HG03135 (cell line): Measurements from ENCODE around the gene SDF4.
"Not testable (repeated sequence)": the region's sequence is repeated elsewhere in the genome, so short reads cannot be mapped to it uniquely, and the experiment has no call there.

Experiments used
- ATAC-seq: cut with Tn5 transposase; IDR thresholded peaks from one replicate; pipeline ENCODE4 v1.9.1; 2021; ENCODE audit warnings: mild to moderate bottlenecking, moderate library complexity; ENCODE audit not compliant: unreplicated experiment

The SDF4 gene

DNA sequence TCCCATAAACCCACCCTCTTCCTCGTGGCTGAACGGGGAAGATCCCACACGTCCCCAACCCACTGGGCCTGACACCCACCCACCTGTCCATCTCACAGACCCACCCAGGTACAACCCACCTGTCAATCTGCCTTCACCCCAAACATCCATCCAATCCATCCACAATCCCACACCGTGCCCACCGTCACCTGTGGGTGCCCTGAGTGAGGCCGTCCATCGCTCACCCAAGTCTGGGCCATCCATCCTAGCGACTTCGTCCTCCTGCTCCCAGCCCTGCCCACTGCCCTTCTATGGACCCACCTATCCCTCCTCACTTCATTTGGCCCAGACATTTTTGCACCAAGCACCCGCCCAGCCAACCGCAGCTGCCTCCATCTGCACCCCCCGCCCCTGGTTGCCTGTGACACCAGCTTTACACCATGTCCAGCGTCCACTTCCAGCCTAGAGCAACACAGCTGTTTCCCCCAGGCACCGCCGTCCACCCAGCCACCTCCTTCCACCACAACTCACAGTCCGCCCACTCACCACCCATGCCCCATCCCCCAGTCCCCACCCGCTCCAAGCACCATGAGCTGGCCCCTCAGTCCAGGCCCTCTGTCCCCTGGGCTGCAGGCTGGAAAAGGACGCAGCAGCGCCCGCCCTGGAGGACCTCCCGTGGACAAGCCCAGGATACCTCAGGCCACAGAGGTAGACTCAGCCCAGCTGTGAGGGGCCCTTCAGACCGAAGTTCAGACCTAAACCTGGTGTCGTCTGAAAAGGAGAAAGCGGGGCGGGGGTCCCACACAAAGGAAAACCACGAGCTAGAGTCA lies 50.5 kb downstream of the SDF4 start:
- no peak for ATAC-seq

DNA sequence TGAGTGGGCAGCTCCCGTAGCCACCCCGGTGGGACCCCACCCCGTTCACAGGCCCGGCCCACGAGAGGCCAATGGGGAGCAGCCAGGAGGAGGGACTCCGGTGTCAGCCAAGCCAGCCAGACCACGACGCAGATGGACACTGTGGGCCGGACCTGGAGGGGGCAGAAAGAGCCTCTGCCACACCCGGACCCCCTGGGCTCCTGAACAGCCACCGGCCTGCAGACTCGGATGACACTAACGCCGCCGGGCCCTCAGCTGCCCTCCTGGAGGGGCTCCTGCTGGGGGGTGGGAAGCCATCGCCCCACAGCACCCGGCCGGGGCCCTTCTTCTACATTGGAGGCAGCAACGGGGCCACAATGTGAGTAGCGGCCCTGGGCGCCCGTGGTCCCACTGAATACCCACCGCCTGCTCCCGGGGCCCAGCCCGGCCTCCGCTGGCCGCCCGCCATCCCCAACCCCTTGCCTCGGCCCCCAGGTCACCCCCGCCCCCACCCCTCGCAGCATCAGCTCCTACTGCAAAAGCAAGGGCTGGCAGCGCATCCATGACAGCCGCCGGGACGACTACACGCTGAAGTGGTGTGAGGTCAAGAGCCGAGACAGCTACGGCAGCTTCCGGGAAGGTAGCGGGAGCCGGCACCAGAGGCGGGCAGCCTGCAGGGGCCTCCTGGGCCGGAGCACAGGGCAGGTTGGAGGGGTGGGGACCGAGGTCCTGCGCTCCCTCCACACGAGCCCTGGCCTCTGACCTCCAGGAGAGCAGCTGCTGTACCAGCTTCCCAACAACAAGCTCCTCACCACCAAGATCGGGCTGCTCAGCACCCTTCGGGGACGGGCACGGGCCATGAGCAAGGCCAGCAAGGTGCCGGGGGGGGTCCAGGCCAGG lies 51.6 kb downstream of the SDF4 start:
- ATAC-seq: no peak

DNA sequence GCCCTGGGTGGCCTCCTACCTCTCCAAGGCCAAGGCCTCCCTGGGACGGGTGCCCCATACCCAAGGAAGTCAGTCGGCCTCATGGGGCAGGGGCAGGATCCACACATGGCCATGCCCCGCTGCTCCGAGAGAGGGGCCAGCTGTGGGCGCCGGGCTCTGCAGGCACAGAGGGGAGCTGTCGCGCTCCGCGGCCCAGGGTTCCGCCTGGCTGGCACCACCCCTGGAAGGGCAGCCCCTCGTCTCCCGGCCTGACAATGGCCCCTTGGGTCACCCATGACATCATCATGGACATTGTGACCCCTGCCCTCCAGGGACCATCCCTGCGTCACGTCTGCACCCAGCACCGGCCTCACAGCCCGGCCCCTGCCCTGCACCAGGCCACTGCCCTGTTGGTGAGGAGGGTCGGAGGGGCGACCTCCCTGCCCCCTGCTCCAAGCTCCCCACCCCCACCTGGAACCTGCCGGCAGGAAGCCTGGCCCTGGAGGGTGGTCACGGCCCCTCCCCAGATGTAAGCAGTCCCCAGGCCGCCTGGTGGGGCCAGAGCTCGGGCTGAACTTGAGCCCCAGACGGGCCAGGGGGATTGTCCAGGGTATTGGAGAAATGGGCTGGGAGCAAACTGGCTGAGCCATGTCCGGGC lies 52.3 kb downstream of the SDF4 start:
- no peak for ATAC-seq

DNA sequence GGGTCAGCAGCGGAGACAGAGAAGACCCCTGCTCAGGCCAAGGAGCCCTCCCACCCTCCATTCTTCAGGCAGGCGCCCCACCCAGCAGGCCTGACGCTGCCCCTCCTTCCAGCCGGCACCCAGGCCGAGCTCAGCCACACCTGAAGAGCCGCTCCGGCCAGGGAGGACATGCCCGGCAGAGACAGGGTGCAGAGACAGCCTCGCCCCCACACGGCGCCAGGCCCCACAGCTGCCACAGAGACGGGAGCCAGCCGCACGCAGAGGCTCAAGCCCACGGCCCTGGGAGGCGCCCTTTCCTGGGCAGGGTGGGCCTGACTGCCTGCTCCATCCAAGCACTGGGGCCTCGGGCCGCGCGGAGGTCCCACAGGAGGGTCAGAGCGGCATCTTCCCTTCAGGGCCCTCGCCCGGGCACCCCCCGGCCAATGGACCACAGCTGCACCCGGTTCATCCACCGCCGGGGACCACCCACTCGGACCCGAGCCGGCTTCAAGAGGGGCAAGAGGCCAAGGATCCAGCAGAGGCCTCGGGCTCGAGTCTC lies 52.9 kb downstream of the SDF4 start:
- no peak for ATAC-seq

DNA sequence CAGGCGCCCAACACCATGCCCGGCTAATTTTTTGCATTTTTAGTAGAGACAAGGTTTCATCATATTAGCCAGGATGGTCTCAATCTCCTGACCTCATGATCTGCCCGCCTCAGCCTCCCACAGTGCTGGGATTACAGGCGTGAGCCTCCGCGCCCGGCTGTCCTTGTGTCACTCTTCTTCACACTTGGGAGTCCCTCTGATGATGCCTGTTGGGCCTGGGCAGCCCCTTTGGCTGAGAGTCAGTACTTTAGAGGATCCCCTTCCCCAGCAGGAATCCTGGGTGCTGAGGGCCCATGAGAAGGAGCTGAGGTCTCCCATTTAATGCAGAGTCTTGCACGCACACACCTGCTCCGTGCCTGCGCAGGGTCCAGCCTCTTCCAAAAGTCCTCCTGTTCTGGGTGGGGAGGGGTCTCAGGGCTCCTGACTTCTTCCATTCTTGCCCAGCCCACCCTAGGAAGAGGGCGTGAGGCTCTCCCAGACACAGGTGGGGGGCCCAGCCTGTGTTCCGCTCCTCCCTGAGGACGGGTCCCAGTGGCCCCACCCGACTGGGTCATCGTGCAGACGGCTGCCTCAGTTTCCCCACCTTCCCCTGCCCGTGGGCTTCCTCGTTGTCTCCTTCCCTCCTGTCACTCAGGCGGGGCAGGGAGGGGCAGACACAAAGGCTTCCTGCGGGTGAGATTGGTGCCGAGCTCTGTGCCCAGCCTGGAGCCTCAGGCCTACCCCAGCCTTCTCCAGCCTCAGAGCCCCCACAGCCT lies 54.2 kb downstream of the SDF4 start:
- no peak for ATAC-seq

DNA sequence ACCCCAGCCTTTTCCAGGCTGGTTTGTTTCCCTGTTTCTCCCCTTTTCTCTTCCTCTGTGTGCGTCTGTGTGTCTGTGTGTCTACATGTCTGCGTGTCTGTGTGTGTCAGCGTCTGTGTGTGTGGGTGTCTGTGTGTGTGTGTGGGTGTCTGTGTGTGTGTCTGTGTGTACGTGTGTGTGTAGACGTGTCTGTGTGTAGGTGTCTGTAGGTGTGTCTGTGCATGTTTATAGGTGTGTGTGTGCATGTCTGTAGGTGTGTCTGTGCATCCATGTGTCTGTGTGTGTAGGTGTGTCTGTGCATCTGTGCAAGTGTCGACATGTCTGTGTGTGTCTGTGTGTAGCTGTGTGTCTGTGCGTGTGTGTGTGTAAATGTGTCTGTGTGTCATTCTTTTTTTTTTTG lies 54.9 kb downstream of the SDF4 start:
- ATAC-seq: no peak

DNA sequence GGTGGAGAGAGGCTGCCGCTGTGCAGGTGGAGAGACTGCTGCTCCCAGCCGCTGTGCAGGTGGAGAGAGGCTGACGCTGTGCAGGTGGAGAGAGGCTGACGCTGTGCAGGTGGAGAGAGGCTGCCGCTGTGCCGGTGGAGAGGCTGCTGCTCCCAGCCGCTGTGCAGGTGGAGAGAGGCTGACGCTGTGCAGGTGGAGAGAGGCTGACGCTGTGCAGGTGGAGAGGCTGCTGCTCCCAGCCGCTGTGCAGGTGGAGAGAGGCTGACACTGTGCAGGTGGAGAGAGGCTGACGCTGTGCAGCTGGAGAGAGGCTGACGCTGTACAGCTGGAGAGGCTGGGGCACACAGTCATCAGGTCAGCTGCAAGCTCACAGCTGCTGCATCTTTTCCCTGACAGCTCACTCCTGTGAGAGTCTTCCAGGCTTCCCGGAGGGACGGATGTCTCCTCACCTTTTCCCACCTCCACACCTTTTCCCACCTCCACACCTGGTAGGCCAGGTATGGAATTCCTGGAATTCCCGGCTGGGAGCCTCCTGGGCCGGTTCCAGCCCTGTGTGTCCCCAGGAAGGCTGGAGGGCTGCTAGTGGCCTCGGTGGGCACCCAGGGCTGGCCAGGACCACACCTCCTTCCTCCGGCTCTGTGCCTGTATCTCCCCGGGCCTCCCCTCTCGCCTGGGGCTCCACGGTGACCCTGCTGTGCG lies 55.6 kb downstream of the SDF4 start:
- ATAC-seq: not testable (repeated sequence)

DNA sequence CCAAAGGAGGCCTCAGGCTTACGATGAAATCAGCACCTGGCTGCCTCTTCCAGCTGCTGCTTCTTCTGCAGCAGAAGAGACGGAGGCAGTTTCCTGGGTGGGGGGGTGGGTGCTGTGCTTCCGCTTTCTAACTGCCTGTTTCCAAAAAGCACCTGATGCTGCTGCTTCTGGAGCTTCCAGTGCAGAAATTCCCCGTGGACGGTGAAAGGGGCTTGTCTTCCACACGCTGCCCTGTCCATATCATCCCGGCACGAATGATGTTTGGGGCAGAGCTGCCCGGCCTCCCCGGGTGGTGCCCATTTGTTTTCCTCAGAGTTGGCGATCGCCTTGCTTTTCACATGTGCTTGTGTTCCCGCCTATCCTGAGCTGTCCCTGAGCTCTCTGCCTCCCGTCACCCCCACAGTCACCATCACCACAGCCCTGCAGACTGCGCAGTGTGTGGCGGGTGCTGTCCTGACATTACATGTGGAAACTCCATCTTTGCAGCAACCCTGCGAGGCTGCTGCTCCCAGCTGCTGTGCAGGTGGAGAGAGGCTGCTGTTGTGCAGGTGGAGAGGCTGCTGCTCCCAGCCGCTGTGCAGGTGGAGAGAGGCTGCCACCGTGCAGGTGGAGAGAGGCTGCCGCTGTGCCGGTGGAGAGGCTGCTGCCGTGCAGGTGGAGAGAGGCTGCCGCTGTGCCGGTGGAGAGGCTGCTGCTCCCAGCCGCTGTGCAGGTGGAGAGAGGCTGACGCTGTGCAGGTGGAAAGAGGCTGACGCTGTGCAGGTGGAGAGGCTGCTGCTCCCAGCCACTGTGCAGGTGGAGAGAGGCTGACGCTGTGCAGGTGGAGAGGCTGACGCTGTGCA lies 56.4 kb downstream of the SDF4 start:
- no peak for ATAC-seq

DNA sequence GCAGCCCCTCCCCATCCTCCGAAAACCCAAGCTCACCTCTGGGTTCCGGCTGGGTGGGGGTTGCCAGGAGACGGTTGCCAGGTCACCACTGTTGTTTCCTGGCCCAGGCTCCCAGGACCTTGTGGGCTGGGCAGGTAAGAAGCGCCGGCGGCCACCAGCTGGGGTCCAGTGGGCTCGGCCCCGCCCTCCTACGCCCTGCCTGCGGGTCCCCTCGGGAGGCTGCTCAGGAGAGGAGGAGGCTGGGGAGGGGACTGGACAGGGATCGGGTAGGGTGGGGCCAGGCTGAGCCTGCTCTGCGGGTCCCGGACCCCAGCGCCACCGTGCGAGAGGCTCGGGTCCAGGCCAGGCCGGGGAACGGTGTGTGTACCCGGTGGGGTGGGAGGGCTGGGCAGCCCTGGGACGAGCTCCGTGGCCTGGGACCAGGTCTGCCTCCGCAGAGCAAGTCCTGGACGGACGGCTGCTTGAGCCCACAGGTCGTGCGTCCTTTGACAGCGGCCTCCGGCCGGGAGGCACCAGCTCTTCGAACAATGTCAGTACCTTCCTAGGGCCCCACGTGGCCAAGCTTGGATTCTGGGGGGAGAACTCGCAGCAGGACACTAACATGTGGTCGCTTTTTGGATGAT lies 57.9 kb downstream of the SDF4 start, which contains the start of gene TTLL10:
TTLL10 (plus strand) TSS at position 88 of the 623 bp plus-strand sequence. CDS start 5,336 bp downstream, outside the sequence.
- no peak for ATAC-seq

DNA sequence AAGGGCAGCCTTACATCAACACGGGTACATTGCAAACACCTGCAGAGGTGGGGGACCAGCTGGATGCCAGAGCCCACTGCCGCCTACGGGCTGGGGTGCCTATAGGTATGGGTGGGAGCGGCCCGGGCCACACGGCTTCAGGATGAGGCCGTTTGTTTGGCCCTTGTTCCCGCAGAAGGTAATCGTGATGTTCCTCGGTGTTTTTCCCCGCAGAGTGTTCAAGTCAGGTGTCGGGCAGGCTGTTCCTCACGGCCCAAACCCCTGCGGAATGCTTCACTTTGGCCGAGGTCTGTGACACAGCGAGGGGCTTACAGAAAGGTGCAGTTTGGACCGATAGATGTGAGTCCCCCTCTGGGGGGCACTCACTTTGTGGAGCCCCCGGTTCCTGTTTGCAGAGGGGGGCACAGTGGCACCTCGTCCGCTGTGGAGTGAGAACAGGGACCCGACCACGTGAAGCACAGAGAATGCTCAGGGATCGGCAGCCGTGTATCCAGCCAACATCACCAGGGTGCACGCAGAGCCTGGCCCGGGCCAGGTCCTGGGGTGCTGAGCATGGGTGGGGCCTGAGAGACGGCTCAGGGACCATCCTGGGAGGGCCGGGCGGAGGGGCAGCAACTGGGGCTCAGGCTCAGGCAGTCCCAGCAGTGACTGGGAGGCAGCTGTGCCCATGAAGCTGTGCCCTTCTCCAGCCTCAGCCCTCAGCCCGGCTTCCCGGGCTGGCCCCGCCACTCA lies 58.6 kb downstream of the SDF4 start:
- ATAC-seq: no peak

DNA sequence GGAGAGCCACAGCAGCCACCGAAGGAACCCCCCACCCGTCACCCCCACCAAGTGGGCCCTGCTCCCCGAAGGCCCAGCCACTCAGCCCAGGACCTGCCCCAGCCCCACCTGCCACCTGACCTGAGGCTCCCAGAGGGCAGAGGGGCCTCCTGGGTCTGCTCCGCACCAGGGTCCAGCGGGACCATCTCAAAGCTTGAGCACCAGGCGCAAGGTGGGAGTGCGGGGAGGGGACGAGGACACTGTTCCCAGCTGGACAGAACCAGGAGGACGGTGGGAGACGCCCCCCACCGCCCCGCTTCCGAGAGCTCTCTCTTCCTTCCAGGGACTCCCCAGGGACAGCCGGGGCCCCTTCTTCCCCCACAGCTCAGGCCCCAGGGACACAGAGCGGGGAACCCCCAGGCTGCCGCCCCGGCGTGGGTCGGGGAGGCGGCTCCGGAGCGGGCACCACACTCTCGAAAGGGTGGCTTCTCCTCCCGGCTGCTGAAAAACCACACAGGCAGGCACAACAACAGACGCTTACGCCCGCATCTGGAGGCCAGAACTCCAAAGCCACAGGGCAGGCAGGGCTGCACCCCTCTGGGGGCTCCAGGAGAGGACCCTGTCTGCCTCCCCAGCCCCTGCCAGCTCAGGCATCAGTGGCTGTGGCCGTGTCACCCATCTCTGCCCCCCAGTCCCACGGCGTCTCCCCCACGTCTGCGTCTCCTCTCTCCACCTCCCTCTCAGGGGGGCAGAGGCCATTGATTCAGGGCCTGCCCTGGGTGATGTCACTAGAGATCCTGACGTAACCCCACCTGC lies 60.1 kb downstream of the SDF4 start:
- ATAC-seq: no peak

DNA sequence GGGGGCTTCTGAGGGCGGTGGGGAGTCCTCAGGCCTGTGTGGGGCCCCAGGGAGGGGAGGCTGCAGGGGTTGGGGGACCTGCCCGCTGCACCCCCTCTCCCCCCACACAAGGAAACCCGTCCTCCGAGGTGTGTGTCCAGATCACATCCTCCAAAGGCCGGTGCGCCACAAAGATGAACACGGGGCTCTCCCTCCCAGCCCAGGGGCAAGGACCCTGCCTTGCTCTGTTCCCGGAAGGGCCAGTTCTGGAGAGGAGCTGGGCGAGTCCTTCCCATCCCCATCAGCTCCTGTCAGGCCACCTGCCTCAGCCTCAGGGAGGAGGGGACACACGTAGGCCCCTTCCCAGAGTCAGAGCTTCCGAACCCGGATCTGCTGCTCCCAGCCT lies 60.6 kb downstream of the SDF4 start:
- no peak for ATAC-seq

DNA sequence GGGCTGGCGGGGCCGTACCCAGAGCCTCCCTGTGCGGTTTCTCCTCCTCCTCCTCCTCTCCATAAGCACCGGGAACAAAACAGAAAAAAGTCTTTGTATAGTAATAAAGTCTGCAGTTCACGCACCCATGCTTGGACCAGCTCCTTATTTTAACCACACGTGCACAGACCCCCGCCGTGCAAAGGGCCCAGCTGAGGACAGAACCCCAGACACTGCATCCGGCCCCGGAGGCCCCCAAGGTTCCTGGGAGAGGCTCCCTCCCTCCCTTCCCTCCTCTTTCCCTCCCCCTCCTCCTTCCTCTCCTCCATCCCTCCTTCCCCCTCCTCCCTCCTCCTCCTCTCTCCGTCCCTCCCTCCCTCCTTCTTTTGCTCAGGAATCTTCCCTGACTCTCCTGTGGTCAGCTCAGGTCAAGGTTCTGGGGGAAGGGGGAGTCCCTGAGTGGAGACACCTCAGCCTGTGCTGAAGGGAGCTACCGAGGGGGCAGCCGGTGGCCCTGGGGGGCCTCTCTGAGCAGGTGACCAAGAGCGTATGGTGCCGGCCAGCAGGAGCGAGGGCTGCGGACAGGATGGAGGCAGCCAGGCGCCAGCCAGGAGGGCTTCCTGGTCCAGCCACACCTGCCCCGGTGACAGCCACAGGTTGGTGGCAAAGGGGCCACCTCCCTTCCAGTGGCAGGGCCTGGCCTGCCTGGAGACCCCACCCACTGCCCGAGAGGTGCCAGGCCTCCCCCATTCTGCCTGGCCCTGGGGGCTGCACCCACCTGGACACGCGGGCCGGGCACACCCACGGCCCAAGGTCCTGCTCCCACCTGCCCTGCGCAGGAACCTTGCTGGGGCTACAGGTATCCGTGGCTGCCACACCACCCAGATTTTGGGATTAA lies 61.3 kb downstream of the SDF4 start:
- ATAC-seq: no peak

DNA sequence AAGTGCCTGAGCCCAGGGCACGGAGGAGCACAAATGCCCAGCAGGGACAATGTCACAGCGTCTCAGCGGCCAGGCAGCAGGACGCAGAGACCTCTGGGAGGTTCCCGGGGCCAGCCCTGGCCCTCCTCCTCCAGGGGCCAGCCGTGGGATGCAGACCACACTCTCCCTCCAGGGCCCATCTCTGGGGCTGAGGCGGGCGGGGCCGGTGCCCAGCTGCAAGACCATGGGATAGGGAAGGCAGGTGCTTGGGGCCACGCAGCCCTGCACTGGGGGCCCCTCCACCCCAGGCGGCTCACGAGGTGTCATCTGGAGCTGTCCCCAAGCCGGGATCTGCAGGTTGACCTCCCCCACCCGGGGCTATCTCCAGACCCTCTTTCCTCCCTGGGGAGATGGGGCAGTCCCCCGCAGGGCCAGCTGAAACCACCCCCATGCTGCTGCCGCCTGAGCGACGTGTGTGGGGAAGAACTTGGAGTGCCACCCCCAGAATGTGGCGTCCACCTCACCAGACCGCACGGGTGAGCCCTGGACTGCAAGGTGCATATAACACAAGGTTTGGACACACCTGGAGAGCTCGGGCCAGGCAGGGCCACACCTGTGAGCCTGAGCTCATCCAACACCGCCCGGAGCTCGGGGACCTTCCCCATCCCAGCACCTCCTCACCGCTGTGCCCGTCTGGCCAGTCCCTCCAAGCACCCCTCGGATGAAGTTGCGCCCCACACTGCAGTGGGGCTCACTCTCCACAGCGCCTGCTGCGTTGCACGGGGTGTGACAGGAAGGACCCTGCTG lies 62.2 kb downstream of the SDF4 start:
- no peak for ATAC-seq
